GM23248 (cell line): ENCODE measurements around the gene ZBTB20.

Source experiments
- EZH2 ChIP-seq: fragments of 200-600 bp; sonication (generic); IDR thresholded peaks from 2 replicates; pipeline ENCODE4 v1.6.1; 2018; ENCODE audit warnings: antibody characterized with exemption, mild to moderate bottlenecking; ENCODE audit not compliant: insufficient read depth, poor library complexity, severe bottlenecking
- EZH2phosphoT487 ChIP-seq: fragments of 200-600 bp; sonication (generic); IDR thresholded peaks from 2 replicates; pipeline ENCODE4 v1.6.1; 2018; ENCODE audit warnings: antibody characterized with exemption, moderate library complexity, mild to moderate bottlenecking, low read depth; ENCODE audit not compliant: insufficient read depth

GRCh38 chr3:114567771-114568170, 579.3 kb downstream of the ZBTB20 start:
- TF ChIP-seq EZH2phosphoT487 (no peak), EZH2 (no peak)
